ENCODE measurements around the gene ARMC7.
"Not testable (repeated sequence)": the region's sequence is repeated elsewhere in the genome, so short reads cannot be mapped to it uniquely, and the experiment has no call there.

DNA sequence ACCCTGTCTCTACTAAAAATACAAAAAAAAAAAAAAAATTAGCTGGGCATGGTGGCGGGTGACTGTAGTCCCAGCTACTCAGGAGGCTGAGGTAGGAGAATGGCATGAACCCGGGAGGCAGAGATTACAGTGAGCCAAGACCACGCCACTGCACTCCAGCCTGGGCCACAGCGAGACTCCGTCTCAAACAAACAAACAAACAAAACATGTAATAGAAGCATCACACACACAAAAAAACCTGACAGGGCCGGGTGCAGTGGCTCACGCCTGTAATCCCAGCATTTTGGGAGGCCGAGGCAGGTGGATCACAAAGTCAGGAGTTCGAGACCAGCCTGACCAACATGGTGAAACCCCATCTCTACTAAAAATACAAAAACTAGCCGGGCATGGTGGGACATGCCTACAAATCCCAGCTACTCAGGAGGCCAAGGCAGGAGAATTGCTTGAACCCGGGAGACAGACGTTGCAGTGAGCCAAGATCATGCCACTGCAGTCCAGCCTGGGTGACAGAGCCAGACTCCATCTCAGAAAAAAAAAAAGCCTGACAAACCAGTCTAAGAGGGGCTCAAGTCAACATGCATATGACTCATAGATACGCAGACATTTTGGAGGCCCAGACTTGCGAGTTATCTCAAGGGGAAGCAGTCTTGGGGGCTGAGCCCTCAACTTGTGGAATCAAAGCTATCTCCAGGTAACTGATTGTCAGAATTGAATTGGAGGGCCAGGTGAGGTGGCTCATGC lies 24.0 kb downstream of the ARMC7 start:
- not testable (repeated sequence) for TF ChIP-seq CTCF, POLR2A, POLR2AphosphoS5 (IDR thresholded peaks at IDR 0.05)

Data from breast epithelium (tissue), 3 donors.